Gastroesophageal sphincter (tissue), 4 donors: ENCODE results near the gene GPR15LG. TPM values are rescaled to one million over a fixed set of nuclear protein-coding genes. Genes with fewer than 3 reads are reported as not detected.

Experiments
- ATAC-seq: fragments of 150-250 bp; one replicate; pipeline ENCODE4 v1.9.1; 2016; ENCODE audit warnings: mild to moderate bottlenecking, moderate library complexity
- H3K27ac ChIP-seq, 4 donors: fragments of 200-600 bp; sonication (generic) in 3 of 4; 1 replicate in 3 of 4; 2 replicates in 1 of 4; pipeline ENCODE4 v1.5.1; 2016 to 2019
- H3K27me3 ChIP-seq: fragments of 200-600 bp; sonication (generic); one replicate; pipeline ENCODE4 v1.5.1; 2019
- H3K36me3 ChIP-seq, 2 donors: fragments of 200-600 bp; sonication (generic); one replicate each; pipeline ENCODE4 v1.5.1; 2019; ENCODE audit warnings: control low read depth in 1 of 2
- H3K4me1 ChIP-seq, 3 donors: fragments of 200-600 bp; sonication (generic); 1 replicate in 2 of 3; 2 replicates in 1 of 3; pipeline ENCODE4 v1.5.1; 2016 to 2019; ENCODE audit warnings: control low read depth in 2 of 3
- H3K4me3 ChIP-seq, 2 donors: fragments of 200-600 bp; sonication (generic); one replicate each; pipeline ENCODE4 v1.5.1; 2019; ENCODE audit warnings: mild to moderate bottlenecking in 1 of 2, moderate library complexity in 1 of 2
- H3K9me3 ChIP-seq, 3 donors: fragments of 200-600 bp; sonication (generic); one replicate each; pipeline ENCODE4 v1.5.1; 2017 to 2019; ENCODE audit warnings: control low read depth in 2 of 3
- CTCF ChIP-seq, 4 experiments: fragments of 200-600 bp in 2 of 4; fragments of 450-650 bp in 2 of 4; sonication (generic) in 1 of 4; IDR thresholded peaks; one replicate each; pipeline ENCODE4 v1.5.1; 2017 to 2019; ENCODE audit warnings: antibody characterized with exemption in 4 of 4, mild to moderate bottlenecking in 2 of 4, moderate library complexity in 2 of 4
- EP300 ChIP-seq: sonication (generic); formaldehyde crosslinking; IDR thresholded peaks from one replicate; pipeline ENCODE4 v1.6.1; 2017; ENCODE audit warnings: antibody characterized with exemption, mild to moderate bottlenecking
- POLR2A ChIP-seq, 2 donors: fragments of 450-650 bp; IDR thresholded peaks; one replicate each; pipeline ENCODE4 v1.6.1; 2017; ENCODE audit warnings: antibody characterized with exemption in 2 of 2, mild to moderate bottlenecking in 2 of 2, moderate library complexity in 1 of 2
- POLR2AphosphoS5 ChIP-seq: sonication (generic); formaldehyde crosslinking; IDR thresholded peaks from one replicate; pipeline ENCODE4 v1.6.1; 2017; ENCODE audit warnings: antibody characterized with exemption
- WGBS, 2 donors: methylation state at CpG; one replicate each; pipeline ENCODE4 v1.1.5; 2018; ENCODE audit warnings: low coverage in 1 of 2; 5-methylcytosine and 5-hydroxymethylcytosine counted together
- total RNA-seq, 4 donors: library from RNA; depleted of rRNA; stranded (reverse); fragments of >200 nt; gene quantifications; one replicate each; pipeline ENCODE4 v1.1.0, GENCODE V29; 2016

Gene GPR15LG
- total RNA-seq, 4 donors from 2014 or later, result 1.2 to 10.1 TPM; not detected in 2

GRCh38 chr10:84138478-84139125, 35.0 kb upstream of the GPR15LG start:
- Histone ChIP-seq H3K27ac (peak overlapping the region; percentile 24 to 99 (median 92)), H3K4me1 (peaks cover 9 to 22% (median 14%) of the 10 kb centered on the region in 3 donors)

GRCh38 chr10:84139126-84140035, 34.2 kb upstream of the GPR15LG start, which contains the start of gene GHITM:
TSS of gene GHITM (plus strand) at chr10:84139509. CDS start at chr10:84141501, 1,992 bp downstream.
- no peaks in the 10 kb centered on the region for H3K9me3 ChIP-seq
- peaks cover 9 to 22% (median 14%) of the 10 kb centered on the region in 3 donors for H3K4me1 ChIP-seq
- peak within 1 kb of the TSS; percentile 67 to 71 for H3K4me3 ChIP-seq
- peak; percentile 90 to 92 for TF ChIP-seq POLR2A (IDR thresholded peaks at IDR 0.05)
- peak in 3 of 4 experiments; percentile 37 to 73 (median 72) for TF ChIP-seq CTCF (IDR thresholded peaks at IDR 0.05)
- TF ChIP-seq POLR2AphosphoS5, result peak; percentile 96
- TF ChIP-seq EP300, result no peak
- H3K27ac ChIP-seq, result peak within 1 kb of the TSS; percentile 77 to 99 (median 92)
- 0 to 1% methylated on average over 6 to 14 of the region's 61 CpGs for WGBS, 2 donors
- ATAC-seq, result peak; percentile 99
- H3K36me3 ChIP-seq, result peaks cover 6 to 30% of the 10 kb centered on the region in 2 donors
- no peaks in the 10 kb centered on the region for H3K27me3 ChIP-seq

More at GRCh38 chr10:84138478-84139125, 35.0 kb upstream of the GPR15LG start:
- Histone ChIP-seq H3K4me3 (peak overlapping the region; percentile 67 to 71), H3K9me3 (no peaks in the 10 kb centered on the region), H3K27me3 (no peaks in the 10 kb centered on the region), H3K36me3 (peaks cover 2 to 22% of the 10 kb centered on the region in 2 donors)
- ATAC-seq, result peak; percentile 8
- WGBS, 2 donors, result 70 to 75% methylated on average over 7 to 18 of the region's 20 CpGs
- no peak for TF ChIP-seq CTCF (IDR thresholded peaks at IDR 0.05)
- no peak for TF ChIP-seq EP300
- TF ChIP-seq POLR2A (IDR thresholded peaks at IDR 0.05), result no peak
- TF ChIP-seq POLR2AphosphoS5, result no peak

- Histone ChIP-seq H3K4me3 (peak overlapping the region; percentile 67 to 71), H3K27ac (peak overlapping the region; percentile 77 to 99 (median 92)), H3K4me1 (peaks cover 9 to 22% (median 14%) of the 10 kb centered on the region in 3 donors), H3K36me3 (peaks cover 13 to 37% of the 10 kb centered on the region in 2 donors), H3K27me3 (no peaks in the 10 kb centered on the region), H3K9me3 (no peaks in the 10 kb centered on the region)
- no peak for TF ChIP-seq POLR2AphosphoS5
- no peak for TF ChIP-seq EP300
- TF ChIP-seq POLR2A (IDR thresholded peaks at IDR 0.05), result no peak
- TF ChIP-seq CTCF (IDR thresholded peaks at IDR 0.05), result no peak
- no peak for ATAC-seq
- 40% methylated on average over 1 of the region's 12 CpGs; no CpG with 5 or more reads in 1 of the 2 donors for WGBS, 2 donors
Measured at GRCh38 chr10:84140036-84140379, 33.6 kb upstream of the GPR15LG start.

- no peak for ATAC-seq
- Histone ChIP-seq H3K27ac (no peak overlapping the region), H3K4me1 (no peaks in the 10 kb centered on the region), H3K36me3 (peaks cover 27 to 100% of the 10 kb centered on the region in 2 donors), H3K4me3 (no peak overlapping the region), H3K9me3 (no peaks in the 10 kb centered on the region), H3K27me3 (no peaks in the 10 kb centered on the region)
- TF ChIP-seq CTCF (IDR thresholded peaks at IDR 0.05), result no peak
- TF ChIP-seq POLR2A (IDR thresholded peaks at IDR 0.05), result no peak
- TF ChIP-seq POLR2AphosphoS5, result no peak
- TF ChIP-seq EP300, result no peak
Measured at GRCh38 chr10:84147347-84147746, 26.3 kb upstream of the GPR15LG start.
